H1 (cell line): ENCODE measurements around the gene CYP4V2. TPM values are rescaled to one million over a fixed set of nuclear protein-coding genes. Genes with fewer than 3 reads are reported as not detected.

ENCODE experiments used
- CTCF ChIA-PET: fragments of 300-600 bp; sonication (Branson Sonifier 250); formaldehyde crosslinking; loops from one replicate; lab custom pipeline; 2021; ENCODE audit not compliant: partially characterized antibody; lab: Charles Lee
- POLR2A ChIA-PET: fragments of 300-600 bp; sonication (Branson Sonifier 250); formaldehyde crosslinking; loops from one replicate; lab custom pipeline; 2021; ENCODE audit warnings: inconsistent platforms; ENCODE audit not compliant: partially characterized antibody; lab: Charles Lee
- DNase-seq, 2 experiments: peaks; one replicate each; pipeline versions ENCODE4 v3.0.0 to v3.0.0-alpha.2; 2010 to 2022; ENCODE audit warnings: low spot score in 2 of 2, low read depth in 1 of 2, mixed read lengths in 1 of 2
- FAIRE-seq: peaks from 2 replicates; lab custom pipeline; 2011; peaks lifted over from hg19 to GRCh38; lab: Jason Lieb, UNC
- H2AFZ ChIP-seq: 2 replicates; pipeline ENCODE4 v1.8.1; 2012; ENCODE audit warnings: low read length, inconsistent platforms
- H2AK5ac ChIP-seq: 2 replicates; pipeline ENCODE4 v1.6.1; 2013; ENCODE audit warnings: low read depth, low read length
- H2BK120ac ChIP-seq: replicated peaks from 2 replicates; pipeline ENCODE3; 2013; ENCODE audit warnings: low read depth, low read length, inconsistent platforms
- H2BK12ac ChIP-seq: 2 replicates; pipeline ENCODE4 v1.6.1; 2013; ENCODE audit warnings: low read depth, low read length
- H2BK15ac ChIP-seq: 2 replicates; pipeline ENCODE4 v1.6.1; 2013; ENCODE audit warnings: low read length
- H2BK20ac ChIP-seq: 2 replicates; pipeline ENCODE4 v1.6.1; 2013; ENCODE audit warnings: low read length
- H2BK5ac ChIP-seq: 2 replicates; pipeline ENCODE4 v1.6.1; 2013; ENCODE audit warnings: low read depth, low read length
- H3K14ac ChIP-seq: 2 replicates; pipeline ENCODE4 v1.6.1; 2013; ENCODE audit warnings: inconsistent platforms; ENCODE audit not compliant: insufficient read length
- H3K18ac ChIP-seq: 2 replicates; pipeline ENCODE4 v1.6.1; 2013; ENCODE audit warnings: low read length; ENCODE audit errors: extremely low read depth
- H3K23ac ChIP-seq: 2 replicates; pipeline ENCODE4 v1.6.1; 2013; ENCODE audit warnings: inconsistent platforms; ENCODE audit not compliant: insufficient read length
- H3K23me2 ChIP-seq: 2 replicates; pipeline ENCODE4 v1.6.1; 2013; ENCODE audit warnings: low read depth, low read length
- H3K27ac ChIP-seq: 2 replicates; pipeline ENCODE4 v1.6.1; 2011; ENCODE audit warnings: low read depth, low read length, inconsistent platforms
- H3K27me3 ChIP-seq, 4 experiments: replicated peaks in 1 of 4; 1 replicate in 1 of 4; 2 replicates in 3 of 4; pipeline versions ENCODE4 v1.6.1 to v1.8.1; 2011 to 2013; ENCODE audit warnings: low read length in 3 of 4, mild to moderate bottlenecking in 3 of 4, inconsistent platforms in 2 of 4, mixed read lengths in 2 of 4, moderate library complexity in 1 of 4; ENCODE audit not compliant: control insufficient read depth in 3 of 4, insufficient read depth in 3 of 4; ENCODE audit errors: extremely low read depth in 1 of 4
- H3K36me3 ChIP-seq, 4 experiments: 2 replicates each; pipeline versions ENCODE4 v1.6.1 to v1.8.1; 2011 to 2013; ENCODE audit warnings: mild to moderate bottlenecking in 4 of 4, low read length in 3 of 4, moderate library complexity in 2 of 4, control low read depth in 1 of 4, inconsistent platforms in 1 of 4; ENCODE audit not compliant: insufficient read depth in 4 of 4, control insufficient read depth in 2 of 4
- H3K4ac ChIP-seq: replicated peaks from 2 replicates; pipeline ENCODE3; 2013; ENCODE audit warnings: low read length, low read depth, mixed read lengths, inconsistent platforms; ENCODE audit not compliant: insufficient read length
- H3K4me1 ChIP-seq, 4 experiments: replicated peaks in 1 of 4; 1 replicate in 1 of 4; 2 replicates in 3 of 4; pipeline versions ENCODE4 v1.6.1 to v1.8.1; 2011 to 2013; ENCODE audit warnings: low read length in 3 of 4, inconsistent platforms in 2 of 4, mixed read lengths in 1 of 4; ENCODE audit not compliant: insufficient read depth in 4 of 4, control insufficient read depth in 3 of 4
- H3K4me2 ChIP-seq, 2 experiments: 2 replicates each; pipeline versions ENCODE4 v1.6.1 to v1.8.1; 2011 to 2013; ENCODE audit warnings: low read depth in 2 of 2, low read length in 2 of 2, control low read depth in 1 of 2, inconsistent platforms in 1 of 2, mild to moderate bottlenecking in 1 of 2; ENCODE audit not compliant: insufficient read depth in 1 of 2
- H3K4me3 ChIP-seq, 4 experiments: fragments of 200-600, 300-600 bp in 1 of 4; sonication (generic), shearing (Covaris generic), sonication (Bioruptor Twin) in 1 of 4; 2 replicates each; pipeline versions ENCODE4 v1.5.1 to v1.8.1; 2011 to 2016; ENCODE audit warnings: low read length in 4 of 4, low read depth in 3 of 4, control low read depth in 2 of 4, inconsistent platforms in 2 of 4, mild to moderate bottlenecking in 2 of 4, mixed read lengths in 1 of 4, moderate library complexity in 1 of 4; ENCODE audit not compliant: insufficient read depth in 2 of 4; ENCODE audit errors: extremely low read depth in 1 of 4
- H3K56ac ChIP-seq: replicated peaks from 2 replicates; pipeline ENCODE3; 2013; ENCODE audit warnings: low read depth, mild to moderate bottlenecking, mixed read lengths, low read length, inconsistent platforms; ENCODE audit not compliant: insufficient read length
- H3K79me1 ChIP-seq: 2 replicates; pipeline ENCODE4 v1.6.1; 2013; ENCODE audit warnings: low read depth, low read length, control low read depth
- H3K79me2 ChIP-seq, 2 experiments: 2 replicates each; pipeline versions ENCODE4 v1.6.1 to v1.8.1; 2012 to 2013; ENCODE audit warnings: low read length in 2 of 2, mild to moderate bottlenecking in 2 of 2, inconsistent platforms in 1 of 2; ENCODE audit not compliant: insufficient read depth in 2 of 2, control insufficient read depth in 1 of 2
- H3K9ac ChIP-seq, 4 experiments: replicated peaks in 1 of 4; 1 replicate in 1 of 4; 2 replicates in 3 of 4; pipeline versions ENCODE4 v1.6.1 to v1.8.1; 2011 to 2013; ENCODE audit warnings: low read depth in 3 of 4, low read length in 3 of 4, control low read depth in 2 of 4, mild to moderate bottlenecking in 2 of 4, moderate library complexity in 2 of 4, inconsistent platforms in 1 of 4; ENCODE audit errors: extremely low read depth in 1 of 4
- H3K9me3 ChIP-seq, 2 experiments: 2 replicates each; pipeline versions ENCODE4 v1.6.1 to v1.8.1; 2012 to 2013; ENCODE audit warnings: mild to moderate bottlenecking in 2 of 2, moderate library complexity in 2 of 2, control low read depth in 1 of 2, inconsistent platforms in 1 of 2, low read depth in 1 of 2, low read length in 1 of 2, mixed read lengths in 1 of 2; ENCODE audit not compliant: insufficient read depth in 2 of 2
- H4K20me1 ChIP-seq, 2 experiments: replicated peaks in 1 of 2; 2 replicates each; pipeline versions ENCODE3 to v1.8.1; 2011 to 2013; ENCODE audit warnings: inconsistent platforms in 2 of 2, low read length in 2 of 2, mild to moderate bottlenecking in 1 of 2; ENCODE audit not compliant: insufficient read depth in 2 of 2, control insufficient read depth in 1 of 2
- H4K5ac ChIP-seq: 2 replicates; pipeline ENCODE4 v1.6.1; 2013; ENCODE audit warnings: low read length, low read depth, mixed read lengths, inconsistent platforms; ENCODE audit not compliant: insufficient read length
- H4K8ac ChIP-seq: 2 replicates; pipeline ENCODE4 v1.8.0; 2013; ENCODE audit warnings: mild to moderate bottlenecking, moderate library complexity, low read length, inconsistent platforms; ENCODE audit not compliant: insufficient read depth; ENCODE audit errors: extremely low read depth
- H4K91ac ChIP-seq: replicated peaks from 2 replicates; pipeline ENCODE3; 2013; ENCODE audit warnings: low read length, mixed read lengths, inconsistent platforms; ENCODE audit not compliant: insufficient read length
- CHD1 ChIP-seq: IDR thresholded peaks from 2 replicates; pipeline ENCODE4 v1.6.1; 2012; ENCODE audit warnings: low read depth, low read length, improper control_type of control experiment
- CHD2 ChIP-seq: IDR thresholded peaks from 2 replicates; pipeline ENCODE4 v1.6.1; 2012; ENCODE audit warnings: low read length, improper control_type of control experiment
- EGR1 ChIP-seq: IDR thresholded peaks from 2 replicates; pipeline ENCODE4 v1.6.1; 2011; ENCODE audit warnings: low read depth, low read length, borderline replicate concordance
- EP300 ChIP-seq, 2 experiments: IDR thresholded peaks; 1 replicate in 1 of 2; 2 replicates in 1 of 2; pipeline ENCODE4 v1.6.1; 2011 to 2012; ENCODE audit warnings: low read depth in 2 of 2, low read length in 2 of 2, mild to moderate bottlenecking in 2 of 2, borderline replicate concordance in 1 of 2, inconsistent platforms in 1 of 2, moderate library complexity in 1 of 2
- RAD21 ChIP-seq, 2 experiments: IDR thresholded peaks in 1 of 2; conservative IDR thresholded peaks in 1 of 2; 2 replicates each; pipeline ENCODE4 v1.6.1; 2011; ENCODE audit warnings: low read depth in 2 of 2, low read length in 2 of 2, improper control_type of control experiment in 1 of 2, inconsistent platforms in 1 of 2, mild to moderate bottlenecking in 1 of 2, moderate library complexity in 1 of 2
- RNF2 ChIP-seq: fragments of 200-900, 300-1000 bp; sonication (generic); IDR thresholded peaks from 2 replicates; pipeline ENCODE4 v1.7.1; 2016; ENCODE audit warnings: borderline replicate concordance, low read depth, mild to moderate bottlenecking, antibody characterized with exemption, low read length; ENCODE audit not compliant: poor library complexity, severe bottlenecking; ENCODE audit errors: missing control alignments
- WGBS, 2 experiments: shearing (Covaris generic) in 1 of 2; methylation state at CpG; one replicate each; pipeline versions ENCODE4 v1.1.6 to v1.1.7; 2013 to 2015; ENCODE audit warnings: low lambda C conversion rate in 2 of 2, mixed read lengths in 2 of 2, inconsistent platforms in 1 of 2, low coverage in 1 of 2, missing lambda C conversion rate in 1 of 2; ENCODE audit not compliant: insufficient replicate concordance in 2 of 2, insufficient coverage in 1 of 2, insufficient read length in 1 of 2; ENCODE audit errors: extremely low coverage in 1 of 2, missing lambda C conversion rate in 1 of 2; 5-methylcytosine and 5-hydroxymethylcytosine counted together
- polyA plus RNA-seq, 7 experiments: library from polyadenylated mRNA; depleted of rRNA in 3 of 7; stranded (reverse) in 5 of 7; unstranded in 2 of 7; fragments of >200 nt in 5 of 7; fragments of 200-250 nt in 2 of 7; gene quantifications; 1 replicate in 5 of 7; 2 replicates in 1 of 7; 4 replicates in 1 of 7; pipeline versions ENCODE4 v1.2.1 to v1.2.3, GENCODE V29; 2011 to 2013; ENCODE audit warnings: missing spikeins in 2 of 7, mixed read lengths in 2 of 7
- total RNA-seq: library from RNA; stranded (reverse); fragmentation: NEBNext Ultra II Directional; extraction: Animal tissue kit (Norgen Biotek cat#: 25700); gene quantifications from 2 replicates; pipeline ENCODE4 v1.2.1, GENCODE V29; 2021

The CYP4V2 gene
- total and polyA plus RNA-seq, 2 of the 8 experiments (the other 6 are each of a cell fraction or from before 2014, with no cell fraction given) = 0.65 to 1.0 TPM

DNA sequence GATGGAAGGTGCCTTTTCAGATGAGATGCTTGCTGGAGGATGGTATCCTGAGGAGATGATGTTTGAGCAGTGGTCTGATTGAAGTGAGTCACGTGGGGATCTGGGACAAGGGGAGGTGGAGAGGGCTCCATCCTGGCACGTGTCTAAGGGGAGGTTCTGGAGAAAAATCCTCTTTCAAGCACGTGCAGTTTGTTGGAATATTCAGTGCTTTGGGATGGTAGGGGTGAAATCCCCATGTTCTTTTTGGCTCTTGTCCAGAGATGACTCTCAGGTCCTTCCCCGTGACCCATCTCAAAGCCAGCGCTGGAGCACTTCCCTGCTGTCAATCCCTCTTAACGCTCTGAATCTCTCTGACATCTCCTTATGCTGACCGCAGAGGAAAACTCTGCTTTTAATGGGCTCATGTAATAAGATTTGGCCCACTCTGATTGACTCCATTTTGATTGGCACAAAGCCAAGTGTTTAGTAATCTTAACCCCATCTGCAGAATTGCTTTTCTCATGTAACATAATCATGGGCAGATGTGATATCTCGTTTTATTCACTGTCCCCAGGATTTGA, 25.2 kb downstream of the CYP4V2 start:
- Histone ChIP-seq H2BK12ac (no peak overlapping the region; the same call in 1 of the 2 replicates), H2AK5ac (no peak overlapping the region), H4K8ac (no peak overlapping the region), H3K4me1 (no peaks in the 10 kb centered on the region), H2BK20ac (no peak overlapping the region), H4K91ac (no peak overlapping the region), H3K14ac (no peak overlapping the region), H2AFZ (peak overlapping the region; percentile 57; the same call in 1 of the 2 replicates), H2BK120ac (no peak overlapping the region), H3K27ac (no peak overlapping the region), H4K5ac (no peak overlapping the region), H3K4me3 (no peak overlapping the region), H3K4me2 (no peak overlapping the region), H3K56ac (no peak overlapping the region), H2BK15ac (no peak overlapping the region), H3K4ac (no peak overlapping the region), H3K27me3 (no peaks in the 10 kb centered on the region; a peak in 2 of 7 replicates), H3K9me3 (no peaks in the 10 kb centered on the region), H3K23me2 (no peaks in the 10 kb centered on the region), H3K23ac (no peak overlapping the region)
- no peak for FAIRE-seq
- POLR2A ChIA-PET = interaction anchor here (1.9 kb wide), 1 partner anchor 33 kb away, joined by 5 read pairs; no protein-coding TSS in a partner anchor
- 83% methylated on average over 8 of the region's 8 CpGs; no CpG with 5 or more reads in 1 of the 2 experiments for WGBS, 2 experiments
- CTCF ChIA-PET = no interaction called here
- no peak for DNase-seq
- TF ChIP-seq CHD1 (no peak), EGR1 (no peak), EP300 (IDR thresholded peaks at IDR 0.05; ENCODE audit: borderline replicate concordance in 1 of 2, low read depth in 2 of 2, low read length in 2 of 2) (no peak), CHD2 (no peak), RAD21 (IDR thresholded peaks at IDR 0.05 in 1 of 2, conservative IDR thresholded peaks at IDR 0.05 in 1 of 2; ENCODE audit: low read depth in 2 of 2, low read length in 2 of 2) (no peak), RNF2 (no peak)
- TF ChIP-seq, all 59 proteins: peak for 0
- Histone ChIP-seq H3K18ac (no peak overlapping the region), H3K79me2 (no peaks in the 10 kb centered on the region), H3K79me1 (no peaks in the 10 kb centered on the region), H2BK5ac (no peak overlapping the region), H3K9ac (no peak overlapping the region), H4K20me1 (no peaks in the 10 kb centered on the region), H3K36me3 (no peaks in the 10 kb centered on the region; a peak in 1 of 8 replicates)
